Fibroblast of gingiva (primary cell): Measurements from ENCODE around the gene SH3PXD2A.
A peak's percentile ranks its signal among the peaks of the same experiment; 100 is the strongest.

Experiments used
- DNase-seq: peaks from one replicate; pipeline ENCODE4 v3.0.0-alpha.2; 2011; ENCODE audit warnings: low read depth

SH3PXD2A gene

DNA sequence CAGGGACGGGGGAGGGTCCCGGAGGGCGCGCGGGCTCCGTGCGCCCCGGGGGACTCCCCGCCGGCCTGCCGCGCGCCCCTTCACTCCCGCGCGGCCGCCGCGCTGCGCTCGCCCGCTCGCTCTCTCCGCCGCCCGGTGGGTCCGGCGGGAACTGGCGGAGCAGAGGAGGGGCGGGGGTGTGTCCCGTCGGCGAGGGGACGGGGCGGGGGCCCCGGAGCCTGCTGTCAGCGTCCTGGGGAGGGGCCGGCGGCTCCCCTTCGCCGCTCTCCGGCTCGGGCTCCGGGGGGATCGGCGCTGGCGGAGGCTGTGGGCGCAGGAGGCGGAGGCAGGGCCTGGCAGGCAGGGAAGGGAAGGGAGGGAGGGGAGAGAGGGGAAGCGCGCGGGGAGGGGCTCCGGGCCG lies at the start of gene SH3PXD2A:
Gene SH3PXD2A (minus strand): TSS at position 153 of the 400 bp plus-strand sequence. CDS start 310 bp downstream, outside the sequence.
- no peak for DNase-seq

DNA sequence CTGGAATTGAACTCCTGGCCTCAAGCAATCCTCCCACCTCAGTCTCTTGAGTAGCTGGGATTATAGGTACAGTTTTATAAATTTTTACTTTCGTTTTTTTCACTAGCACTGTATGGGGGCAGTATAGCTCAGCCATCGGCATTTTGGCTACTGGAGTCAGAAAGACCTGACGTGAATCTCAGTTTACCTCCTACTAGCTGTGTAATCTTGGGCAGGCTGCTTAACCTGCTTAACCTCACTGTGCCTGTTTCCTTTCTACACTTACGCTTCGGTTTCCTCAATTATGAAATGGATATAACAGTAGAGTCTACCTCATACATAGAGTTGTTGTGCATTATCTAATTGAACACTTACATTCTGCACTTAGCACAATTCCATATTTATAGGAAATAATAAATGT lies 45.9 kb upstream of the SH3PXD2A start:
- DNase-seq = no peak

DNA sequence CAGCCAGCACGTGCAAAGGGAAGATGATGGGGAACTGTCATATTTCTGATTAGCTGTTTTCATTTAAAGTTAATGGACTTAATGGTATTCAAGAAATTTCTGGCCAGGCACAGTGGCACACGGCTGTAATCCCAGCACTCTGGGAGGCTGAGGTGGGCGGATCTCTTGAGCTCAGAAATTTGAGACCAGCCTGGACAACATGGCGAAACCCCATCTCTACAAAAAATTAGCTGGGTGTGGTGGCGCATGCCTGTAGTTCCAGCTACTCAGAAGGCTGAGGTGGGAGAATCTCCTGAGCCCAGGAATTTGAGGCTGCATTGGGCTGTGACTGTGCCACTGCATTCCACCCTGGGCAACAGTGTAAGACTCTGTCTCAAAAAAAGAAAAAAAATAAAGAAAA lies 43.9 kb upstream of the SH3PXD2A start:
- DNase-seq = no peak

GRCh38 chr10:103897241-103897774 lies 41.9 kb upstream of the SH3PXD2A start:
- peak; percentile 45 for DNase-seq

- peak; percentile 76 for DNase-seq
Observed at GRCh38 chr10:103896225-103896624, 40.8 kb upstream of the SH3PXD2A start.

GRCh38 chr10:103895411-103896186 lies 40.2 kb upstream of the SH3PXD2A start:
- peak; percentile 98 for DNase-seq

DNA sequence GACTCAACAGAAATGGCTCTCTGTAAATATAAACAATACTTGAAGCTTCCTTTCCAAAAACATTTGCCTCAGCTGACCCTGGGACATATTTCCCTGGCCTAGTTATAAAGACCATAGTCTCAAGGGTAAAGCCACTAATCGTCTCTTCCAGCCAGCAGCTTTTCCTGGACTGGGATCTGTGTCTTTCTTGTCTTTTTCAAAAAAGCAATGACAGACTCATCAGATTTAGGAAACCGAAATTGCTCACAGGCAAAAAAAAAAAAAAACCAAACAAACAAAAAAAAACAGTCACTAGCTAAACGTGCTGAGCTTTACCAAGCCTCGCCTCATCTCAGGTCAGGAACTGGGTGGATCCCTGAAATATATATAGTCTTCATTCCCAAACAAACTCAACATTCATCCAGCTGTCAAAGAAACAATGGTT lies 39.1 kb upstream of the SH3PXD2A start:
- DNase-seq = peak; percentile 88

- DNase-seq = no peak
Observed at GRCh38 chr10:103893817-103894216, 38.4 kb upstream of the SH3PXD2A start.

DNA sequence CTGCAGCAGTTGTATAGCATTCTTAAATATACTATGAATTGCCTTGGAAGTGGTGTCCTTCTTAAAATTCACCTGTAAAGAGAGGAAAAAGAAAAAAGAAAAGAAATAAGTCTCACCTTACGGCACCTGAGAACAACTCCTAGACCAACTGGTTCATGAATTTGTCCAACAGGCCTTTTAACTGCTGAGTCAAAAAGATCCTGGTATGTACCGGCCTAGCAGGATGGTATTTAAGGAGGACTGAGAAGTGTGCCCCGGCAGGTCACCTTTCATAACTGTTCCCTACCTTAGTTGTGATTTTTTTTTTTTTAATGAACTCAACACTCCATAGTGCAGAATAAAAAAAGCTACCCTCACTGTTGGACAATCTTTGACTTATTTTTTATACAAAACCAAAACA lies 36.8 kb upstream of the SH3PXD2A start:
- no peak for DNase-seq

DNA sequence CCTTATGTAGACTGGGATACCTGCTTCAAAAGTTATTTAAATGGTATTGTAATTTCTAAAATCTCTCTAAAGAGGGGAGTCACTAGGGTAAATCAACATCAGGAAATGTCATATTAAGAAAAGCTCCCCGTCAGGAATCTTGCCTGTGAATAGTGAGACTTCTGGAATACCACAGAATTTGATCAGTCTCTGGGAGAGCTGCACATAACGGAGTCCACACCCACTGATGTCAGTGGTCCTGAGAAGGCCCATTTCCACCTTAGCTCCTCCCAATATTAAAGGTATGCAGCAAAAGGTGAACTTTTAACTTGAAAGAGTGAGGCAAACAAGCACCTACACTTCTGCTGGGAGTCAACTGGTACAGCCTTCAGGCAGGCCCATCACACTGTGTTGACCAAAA lies 35.3 kb upstream of the SH3PXD2A start:
- DNase-seq = no peak

DNA sequence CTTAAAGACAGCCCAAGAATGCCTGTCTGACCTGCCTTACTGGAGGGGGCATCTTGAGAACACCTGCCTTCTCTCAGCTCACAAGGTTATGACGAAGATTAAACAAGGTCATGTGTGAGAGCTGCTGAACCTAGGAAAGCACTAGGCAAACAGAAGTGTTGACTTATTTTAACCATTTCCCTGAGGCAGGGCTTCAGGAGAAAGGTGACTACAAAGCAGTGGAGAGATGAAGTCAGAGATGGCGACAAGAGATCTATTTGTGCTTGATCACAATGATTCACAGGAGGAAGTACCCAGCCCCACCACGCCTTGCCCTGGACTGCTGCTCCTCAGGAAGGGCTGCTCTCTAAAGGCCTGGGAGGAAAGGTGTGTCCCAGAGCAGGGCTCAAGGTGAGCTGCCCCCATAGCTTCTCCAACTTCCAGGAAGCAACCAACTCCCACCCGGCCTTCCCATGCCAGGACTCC lies 34.9 kb upstream of the SH3PXD2A start:
- no peak for DNase-seq

- DNase-seq = no peak
Observed at GRCh38 chr10:103889121-103889720, 33.8 kb upstream of the SH3PXD2A start.

GRCh38 chr10:103888113-103888841 lies 32.9 kb upstream of the SH3PXD2A start:
- peak; percentile 79 for DNase-seq

DNA sequence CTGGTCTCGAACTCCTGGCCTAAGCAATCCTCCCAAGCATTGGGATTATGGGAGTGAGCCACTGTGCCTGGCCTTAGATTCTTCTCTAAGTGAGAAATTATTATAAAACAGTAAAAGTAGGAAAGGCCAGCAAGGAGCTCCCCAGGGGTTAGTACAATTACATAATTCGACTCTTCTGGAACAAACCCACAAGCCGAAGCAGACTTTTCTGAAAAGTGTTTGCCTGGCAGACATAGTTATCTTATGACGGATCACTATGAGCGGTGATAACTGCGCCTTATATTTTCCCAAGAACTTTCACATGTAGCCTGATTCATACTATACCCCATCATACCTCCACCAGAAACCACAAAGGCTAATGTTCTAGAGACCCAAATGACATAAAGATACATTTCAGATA lies 30.2 kb upstream of the SH3PXD2A start:
- DNase-seq = no peak

GRCh38 chr10:103884681-103885139 lies 29.3 kb upstream of the SH3PXD2A start:
- DNase-seq = peak; percentile 47

DNA sequence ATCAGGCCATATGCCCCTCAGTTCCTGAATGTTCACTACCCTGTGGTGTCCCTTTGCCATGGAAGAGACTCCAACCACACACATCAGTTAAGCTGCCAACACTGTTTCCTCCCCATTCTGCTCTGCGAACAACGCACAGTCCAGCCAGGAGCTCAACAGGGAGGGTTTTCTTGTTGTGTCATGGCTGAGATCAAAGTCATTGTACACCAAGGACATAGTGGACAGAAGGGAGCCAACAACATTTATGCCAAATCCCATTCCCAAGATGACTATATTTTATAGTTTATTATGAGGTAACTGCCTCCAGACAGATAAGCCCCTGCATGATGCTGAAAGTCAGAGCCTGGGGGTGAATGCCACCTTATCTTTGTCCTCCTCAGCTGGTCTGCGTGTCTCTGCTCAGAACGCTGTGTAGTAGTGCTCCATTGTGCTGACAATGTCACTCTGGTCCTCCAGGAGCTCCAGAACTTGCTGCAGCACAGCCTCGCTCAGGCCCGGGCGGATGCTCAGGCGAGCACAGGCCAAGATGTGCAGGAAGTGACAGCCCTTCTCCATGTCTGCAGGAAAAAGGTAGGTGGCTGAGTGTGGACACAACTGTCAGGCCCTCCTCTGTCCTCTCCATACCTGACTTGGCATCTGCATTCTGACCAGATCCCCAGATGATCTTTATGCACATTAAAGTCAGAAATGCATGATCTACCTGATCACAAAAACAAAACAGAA lies 27.1 kb upstream of the SH3PXD2A start:
- DNase-seq = no peak

- no peak for DNase-seq
Observed at GRCh38 chr10:103881416-103882284, 26.3 kb upstream of the SH3PXD2A start.

- DNase-seq = no peak
Observed at GRCh38 chr10:103879831-103880230, 24.5 kb upstream of the SH3PXD2A start.

GRCh38 chr10:103879409-103879808 lies 24.0 kb upstream of the SH3PXD2A start:
- DNase-seq = no peak

DNA sequence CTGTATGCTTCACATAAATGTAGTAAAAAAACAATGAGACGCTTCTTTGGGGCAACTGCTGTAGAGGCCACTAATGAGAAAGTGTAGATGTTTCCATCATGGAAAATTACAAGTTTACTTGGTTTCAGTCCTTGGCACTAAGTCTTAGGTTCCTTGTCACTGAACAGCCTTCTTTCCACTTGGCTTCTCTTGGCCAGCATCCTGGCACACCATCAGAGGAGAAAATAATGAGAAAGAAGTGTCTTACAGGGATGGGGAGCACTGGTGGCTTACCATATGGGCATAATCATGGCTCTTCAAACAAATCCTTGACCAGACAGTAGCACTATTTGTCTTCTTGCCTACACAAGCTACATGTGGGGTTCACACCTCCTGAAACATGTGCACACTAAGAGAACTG lies 22.5 kb upstream of the SH3PXD2A start:
- no peak for DNase-seq

GRCh38 chr10:103876155-103876554 lies 20.8 kb upstream of the SH3PXD2A start:
- DNase-seq = no peak
